Mesenteric fat pad (tissue), 1 donor: ENCODE measurements around the gene APOL1. TPM values are rescaled to one million over a fixed set of nuclear protein-coding genes. Genes with fewer than 3 reads are reported as not detected.
A peak's percentile ranks its signal among the peaks of the same experiment; 100 is the strongest.
"Not testable (repeated sequence)": the region's sequence is repeated elsewhere in the genome, so short reads cannot be mapped to it uniquely, and the experiment has no call there.

Experiments used
- DNase-seq: peaks from one replicate; pipeline ENCODE4 v3.0.0-alpha.2; 2020; ENCODE audit warnings: low spot score
- total RNA-seq: library from RNA; stranded (reverse); fragmentation: NEBNext Ultra II Directional; extraction: Animal tissue kit (Norgen Biotek cat#: 25700); gene quantifications from one replicate; pipeline ENCODE4 v1.2.1, GENCODE V29; 2021
- donor health status: DM: yes; HTN: yes; CAD: no.

APOL1 gene
- total RNA-seq, 1 donor from 2014 or later, result 82.3 TPM

DNA sequence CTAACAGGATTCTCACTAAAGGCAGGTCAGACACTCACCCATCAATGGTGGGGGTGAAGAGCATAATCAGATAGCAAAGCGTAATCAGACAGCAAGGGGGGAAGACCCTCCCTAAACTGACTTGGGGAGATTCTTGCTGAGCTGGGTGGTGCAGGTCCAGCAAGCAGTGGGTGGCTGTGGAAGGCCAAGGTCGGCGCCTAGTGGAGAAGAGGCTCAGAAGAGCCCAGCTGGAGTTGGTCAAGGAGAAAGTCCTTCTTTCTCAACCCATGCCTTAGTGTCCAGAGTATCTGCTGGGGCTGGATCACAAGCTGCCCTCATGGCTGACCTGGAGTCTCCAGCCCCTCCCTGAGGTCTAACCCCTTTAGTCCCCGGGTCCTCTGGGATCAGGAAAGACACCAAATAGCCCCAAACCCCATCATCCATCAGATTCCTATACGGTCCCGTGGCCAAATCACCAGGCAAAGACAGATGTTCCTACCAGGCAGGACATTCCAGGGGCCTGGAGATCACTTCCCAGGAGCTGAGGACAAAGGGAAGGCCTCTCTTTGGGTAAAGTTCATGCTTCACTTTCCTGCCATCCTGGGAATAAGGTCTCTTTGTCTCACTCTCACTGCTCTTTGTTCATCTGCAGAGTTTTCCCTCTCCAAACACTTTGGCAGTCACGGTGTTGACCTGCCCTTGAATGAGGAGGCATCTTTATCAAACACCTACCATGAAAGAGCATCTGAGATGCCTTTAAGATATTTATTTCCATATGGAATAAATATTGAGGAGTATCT lies 11.1 kb downstream of the APOL1 start:
- not testable (repeated sequence) for DNase-seq

DNA sequence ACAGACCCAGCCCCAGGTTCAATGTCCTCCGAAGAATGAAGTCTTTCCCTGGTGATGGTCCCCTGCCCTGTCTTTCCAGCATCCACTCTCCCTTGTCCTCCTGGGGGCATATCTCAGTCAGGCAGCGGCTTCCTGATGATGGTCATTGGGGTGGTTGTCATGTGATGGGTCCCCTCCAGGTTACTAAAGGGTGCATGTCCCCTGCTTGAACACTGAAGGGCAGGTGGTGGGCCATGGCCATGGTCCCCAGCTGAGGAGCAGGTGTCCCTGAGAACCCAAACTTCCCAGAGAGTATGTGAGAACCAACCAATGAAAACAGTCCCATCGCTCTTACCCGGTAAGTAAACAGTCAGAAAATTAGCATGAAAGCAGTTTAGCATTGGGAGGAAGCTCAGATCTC lies 14.1 kb downstream of the APOL1 start:
- peak; percentile 57 for DNase-seq

DNA sequence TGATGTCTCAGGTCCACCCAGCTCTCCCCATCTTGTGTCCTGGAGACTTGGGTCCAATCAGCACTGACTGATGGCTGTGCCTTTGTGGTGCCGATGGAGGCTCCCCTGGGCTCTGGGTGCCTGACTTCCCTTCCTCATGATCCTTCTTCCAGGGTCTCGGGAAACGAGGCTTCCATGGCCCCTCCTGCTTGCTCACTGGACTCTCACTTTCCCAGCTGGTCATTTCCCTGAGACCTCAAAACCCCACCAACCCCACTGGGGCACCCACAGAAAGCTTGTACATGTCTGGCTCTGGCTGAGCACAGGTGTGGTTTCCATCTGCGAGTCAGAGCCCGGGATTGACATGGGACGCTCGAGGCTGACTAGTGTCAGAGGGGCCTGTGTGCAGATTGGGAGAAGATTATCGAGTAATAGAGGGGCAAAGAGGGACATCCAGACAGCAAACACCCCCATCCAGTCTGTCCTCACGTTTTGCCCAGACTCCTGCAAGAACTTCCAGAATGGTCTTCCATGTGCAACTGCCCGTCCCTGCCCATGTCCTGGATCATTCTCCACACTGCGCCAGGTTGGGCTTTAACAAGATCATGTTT lies 15.1 kb downstream of the APOL1 start:
- peak; percentile 41 for DNase-seq

DNA sequence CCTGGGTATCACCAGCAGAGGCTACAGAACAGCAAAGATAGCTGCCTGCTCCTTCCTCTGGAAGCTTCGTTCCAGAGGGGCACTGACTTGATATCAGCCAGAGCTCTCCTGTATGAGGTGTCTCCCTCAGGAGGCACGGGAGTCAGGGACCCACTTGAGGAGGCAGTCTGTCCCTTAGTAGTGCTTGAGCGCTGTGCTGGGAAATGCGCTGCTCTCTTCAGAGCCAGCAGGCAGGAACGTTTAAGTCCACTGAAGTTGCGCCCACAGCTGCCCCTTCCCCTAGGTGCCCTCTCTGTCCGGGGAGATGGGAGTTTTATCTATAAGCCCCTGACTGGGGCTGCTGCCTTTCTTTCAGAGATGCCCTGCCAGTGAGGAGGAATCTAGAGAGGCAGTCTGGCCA lies 18.3 kb downstream of the APOL1 start:
- DNase-seq, result not testable (repeated sequence)

DNA sequence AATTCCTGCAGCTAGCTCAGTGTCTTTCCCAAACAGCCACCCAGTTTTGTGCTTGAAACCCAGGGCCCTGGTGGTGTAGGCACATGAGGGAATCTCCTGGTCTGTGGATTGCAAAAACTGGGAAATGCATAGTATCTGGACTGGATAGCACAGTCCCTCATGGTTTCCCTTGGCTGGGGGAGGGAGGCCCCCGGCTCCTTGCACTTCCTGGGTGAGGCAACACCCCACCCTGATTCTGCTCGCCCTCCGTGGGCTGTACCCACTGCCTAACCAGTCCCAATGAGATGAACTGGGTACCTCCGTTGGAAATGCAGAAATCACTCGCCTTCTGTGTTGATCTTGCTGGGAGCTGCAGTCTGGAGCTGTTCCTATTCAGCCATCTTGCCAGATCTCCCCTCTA lies 19.0 kb downstream of the APOL1 start:
- DNase-seq, result peak; percentile 55

DNA sequence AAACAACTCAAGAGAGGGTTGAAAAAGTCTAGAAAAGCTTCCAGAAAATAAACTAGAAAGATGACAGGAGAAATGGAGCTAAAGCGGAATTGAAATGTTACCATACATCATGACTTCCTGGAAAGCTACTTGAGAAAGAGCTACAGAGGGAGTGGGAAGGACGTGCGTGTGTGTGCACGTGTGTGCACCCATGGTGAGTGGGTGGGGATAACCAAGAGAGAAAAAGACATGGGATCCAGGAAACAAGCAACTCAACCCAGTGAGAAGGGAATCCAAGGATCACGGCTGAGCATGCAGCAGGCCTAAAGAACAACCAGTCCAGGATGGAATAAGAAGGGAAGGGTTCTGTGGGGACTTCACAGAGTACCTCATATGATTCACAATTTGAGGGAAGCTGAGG lies 21.6 kb downstream of the APOL1 start:
- DNase-seq, result no peak

DNA sequence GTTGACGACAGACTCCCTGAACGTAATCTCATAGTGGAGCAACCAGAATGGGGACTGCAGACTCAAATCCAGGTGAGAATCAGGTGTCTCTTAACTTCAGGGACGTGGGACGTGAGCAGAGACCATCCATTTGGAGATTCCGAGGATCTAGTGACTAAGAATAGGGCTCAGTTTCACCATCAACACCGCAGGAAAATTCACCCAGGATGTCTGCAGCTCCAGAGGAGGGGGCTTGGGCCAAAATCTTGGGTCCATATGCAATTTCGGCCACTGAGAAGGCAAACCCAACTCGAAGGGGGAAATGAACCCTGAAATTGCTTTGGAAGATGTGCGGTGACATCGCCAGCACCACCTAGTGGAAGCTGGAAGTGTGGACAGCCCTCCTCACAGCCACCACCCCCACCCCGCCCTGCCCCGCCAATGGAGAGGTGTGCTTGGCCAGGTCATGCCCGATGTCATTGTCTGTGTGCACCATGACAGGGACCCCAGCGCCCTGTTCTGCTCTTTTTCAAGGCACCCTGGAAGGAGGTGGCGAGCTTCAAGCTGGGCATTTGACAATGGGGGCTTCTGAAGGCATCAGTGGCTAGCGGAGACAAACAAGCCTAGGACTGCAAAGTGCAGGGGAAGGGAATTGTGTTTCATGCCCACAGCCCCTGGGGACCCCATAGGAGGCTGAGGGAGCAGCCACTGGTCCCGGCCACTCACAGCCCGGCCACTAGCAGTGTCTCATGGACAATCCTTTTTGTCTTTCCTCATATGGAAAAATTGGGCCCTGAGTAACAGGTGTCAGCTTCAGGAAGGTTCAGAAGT lies 24.8 kb downstream of the APOL1 start:
- no peak for DNase-seq

DNA sequence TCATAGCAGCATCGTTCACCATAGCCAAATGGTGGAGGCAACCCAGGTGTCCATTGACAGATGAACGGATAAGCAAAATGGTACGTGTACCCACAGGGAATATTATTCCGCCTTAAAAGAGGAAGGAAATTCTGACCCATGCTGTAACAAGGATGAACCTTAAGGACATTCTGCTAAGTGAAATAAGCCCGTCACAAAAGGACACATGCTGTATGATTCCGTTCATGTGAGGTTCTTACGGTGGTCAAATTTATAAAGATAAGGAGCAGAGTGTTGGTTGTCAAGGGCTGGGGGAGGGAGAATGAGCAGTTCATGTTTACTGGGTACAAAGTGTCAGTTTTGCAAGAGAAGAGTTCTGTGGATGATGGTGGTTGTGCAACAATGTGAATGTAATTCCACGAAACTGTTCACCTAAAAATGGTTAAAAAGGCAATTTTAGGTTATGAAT lies 26.3 kb downstream of the APOL1 start:
- DNase-seq, result no peak

DNA sequence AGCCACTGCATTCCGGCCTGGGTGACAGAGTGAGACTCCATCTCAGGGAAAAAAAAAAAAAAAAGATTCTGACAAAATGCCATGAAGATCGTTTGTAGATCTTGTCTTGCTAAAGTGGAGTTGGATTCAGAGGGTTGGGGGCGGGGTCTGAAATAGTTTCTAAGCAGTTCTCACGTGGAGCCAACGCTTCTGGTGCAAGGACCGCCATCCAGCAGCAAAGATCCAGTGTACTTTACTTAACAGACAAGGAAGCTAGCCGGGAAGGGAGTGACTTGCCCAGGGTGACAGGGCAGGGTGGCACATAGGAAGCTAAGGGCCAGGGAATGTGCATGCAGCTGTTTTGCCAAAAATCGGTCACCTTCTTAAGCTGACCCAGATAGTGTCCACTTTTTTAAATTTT lies 27.4 kb downstream of the APOL1 start:
- DNase-seq, result no peak

DNA sequence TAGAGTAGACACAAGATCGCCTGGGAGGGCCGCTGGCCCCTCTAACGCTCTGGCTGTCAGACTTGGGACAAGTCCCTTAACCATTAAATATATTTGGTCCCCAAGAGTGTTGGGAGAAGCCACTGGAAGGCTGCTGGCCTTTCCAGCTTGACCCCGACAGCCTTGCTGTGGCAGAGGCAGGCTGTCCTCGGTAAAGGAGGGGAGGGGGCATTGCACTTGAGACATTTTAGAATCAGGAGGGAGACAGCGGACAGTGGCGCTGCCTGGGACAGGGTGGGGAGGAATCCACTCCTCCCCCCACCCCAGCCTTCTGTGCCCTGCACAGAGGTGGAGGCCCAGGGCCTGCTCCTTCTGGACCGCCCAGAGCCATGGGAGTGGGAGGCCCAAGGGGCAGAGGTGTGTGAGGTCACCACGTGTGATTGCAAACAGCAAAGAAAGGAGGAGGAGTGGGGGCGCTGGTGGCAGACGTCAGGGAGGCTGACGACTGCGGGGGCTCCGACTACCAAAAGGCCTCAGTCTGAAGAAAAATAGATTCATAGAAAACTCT lies 28.9 kb downstream of the APOL1 start:
- DNase-seq, result no peak

DNA sequence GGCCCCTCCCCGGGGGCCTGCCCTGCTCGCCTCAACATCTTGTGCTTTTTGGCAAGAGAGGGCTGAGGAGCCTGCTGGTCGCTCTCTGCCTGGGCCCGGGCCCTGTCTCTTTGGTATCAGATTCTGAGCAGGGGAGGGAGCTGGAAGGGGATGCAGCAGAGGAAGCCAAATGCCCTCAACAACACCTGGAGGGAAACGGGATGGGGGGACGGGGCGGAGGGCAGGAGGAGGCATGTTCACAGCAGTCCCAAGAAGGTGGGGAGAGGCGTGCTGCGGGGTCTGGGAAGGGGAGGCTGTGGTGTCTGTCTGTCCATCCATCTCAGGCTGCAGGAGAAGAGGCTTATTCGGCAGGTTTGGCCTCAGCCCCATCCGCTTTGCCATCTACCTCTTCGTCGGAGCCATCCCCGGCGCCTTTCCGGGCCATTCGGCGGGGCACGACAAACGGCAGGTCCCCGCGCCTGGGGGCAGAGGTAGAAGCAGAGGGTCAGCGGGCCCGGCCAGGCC lies 29.4 kb downstream of the APOL1 start:
- no peak for DNase-seq

DNA sequence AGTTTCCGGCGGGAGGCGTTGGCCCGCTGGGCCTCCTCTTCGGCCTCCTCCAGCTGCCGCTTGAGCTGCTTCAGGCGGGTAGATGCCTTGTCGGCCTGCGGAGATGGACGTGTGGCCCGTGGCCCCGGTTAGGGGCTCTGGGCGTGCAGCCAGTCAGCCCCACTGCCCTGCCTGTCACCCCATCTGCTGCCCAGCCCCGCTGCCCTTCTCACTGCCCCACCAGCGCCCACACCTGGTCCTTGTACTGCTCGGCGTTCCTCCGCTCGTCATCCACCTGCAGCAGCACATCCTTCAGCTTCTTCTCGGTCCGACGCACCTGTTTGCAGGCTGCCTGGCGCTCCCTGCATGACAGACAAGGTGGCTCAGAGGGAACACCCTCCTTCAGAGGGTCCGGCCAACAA lies 31.2 kb downstream of the APOL1 start:
- no peak for DNase-seq

DNA sequence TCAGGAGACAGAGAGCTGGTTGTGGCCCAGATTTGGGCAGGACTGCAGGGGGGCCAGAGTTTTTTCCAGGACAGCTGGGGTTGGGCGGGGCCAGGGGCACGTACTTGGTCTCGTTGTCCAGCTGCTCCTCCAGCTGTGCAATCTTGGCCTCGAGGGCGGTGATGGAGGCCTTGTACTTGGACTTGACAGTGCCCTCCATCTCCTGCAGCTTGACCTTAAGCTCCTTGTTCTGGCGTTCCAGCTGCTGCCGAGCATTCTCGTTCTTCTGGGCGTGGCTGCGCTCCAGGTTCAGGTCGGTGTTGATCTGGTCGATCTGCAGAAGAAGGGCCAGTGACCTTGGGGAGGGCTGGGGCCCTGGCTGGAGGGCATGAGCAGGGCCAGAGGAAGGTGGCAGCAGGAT lies 32.1 kb downstream of the APOL1 start:
- no peak for DNase-seq

DNA sequence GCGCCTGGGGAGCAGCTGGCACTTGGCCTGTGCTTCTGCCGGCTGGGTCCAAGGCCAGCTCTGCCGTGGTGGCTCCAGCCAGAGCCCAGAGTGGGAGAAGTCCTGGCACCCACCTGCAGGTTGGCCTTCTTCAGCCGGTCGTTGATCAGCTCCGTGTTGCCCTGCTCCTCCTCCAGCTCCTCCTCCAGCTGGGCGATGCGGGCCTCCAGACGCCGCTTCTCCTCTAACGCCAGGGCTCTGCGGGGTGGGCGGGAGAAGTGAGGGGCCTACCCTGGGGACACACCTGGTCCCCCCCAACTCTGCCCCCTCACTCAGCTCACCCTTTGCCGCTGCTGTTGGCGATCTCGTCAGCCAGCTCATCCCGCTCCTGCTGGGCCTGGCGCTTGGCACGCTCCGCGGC lies 32.6 kb downstream of the APOL1 start:
- DNase-seq, result no peak

DNA sequence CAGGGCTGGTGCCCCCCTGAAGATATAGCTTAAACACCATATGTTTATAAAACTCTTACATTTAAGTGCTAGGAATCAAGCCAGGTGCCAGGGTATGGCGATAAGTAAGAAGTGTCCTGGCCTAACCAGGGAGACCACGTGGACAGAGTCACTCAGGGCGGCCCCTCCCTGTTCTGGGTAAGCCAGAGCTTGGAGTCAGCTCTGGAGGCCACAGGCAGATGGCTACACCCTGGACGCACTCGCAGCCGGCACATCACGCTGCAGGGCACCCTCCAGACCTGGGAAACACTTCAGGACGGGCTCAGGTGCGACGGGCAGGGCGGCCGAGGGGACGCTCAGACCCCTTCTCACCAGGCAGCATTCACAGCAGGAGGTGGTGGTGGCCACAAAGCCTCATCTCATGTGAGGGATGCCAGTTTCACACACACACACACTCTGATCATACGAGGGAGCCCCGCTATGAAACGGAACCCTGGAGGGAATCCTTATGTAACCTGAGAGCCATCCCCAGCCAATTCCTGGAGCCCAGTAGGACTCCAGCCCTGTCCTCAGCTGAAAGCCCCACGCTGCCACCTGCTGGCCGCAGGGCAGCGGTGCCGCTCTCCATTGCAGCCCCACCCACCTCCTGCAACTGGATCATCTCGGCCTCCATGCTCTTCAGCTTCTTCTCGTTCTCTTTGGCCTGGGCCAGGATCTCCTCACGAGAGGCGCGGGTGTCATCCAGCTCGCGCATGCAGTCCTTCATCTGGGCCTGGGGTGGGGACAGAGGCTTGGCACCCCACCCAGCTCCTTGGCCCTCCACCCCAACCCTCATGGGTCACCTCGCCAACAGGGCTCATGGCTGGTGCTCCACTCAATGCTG lies 33.4 kb downstream of the APOL1 start:
- DNase-seq, result no peak

DNA sequence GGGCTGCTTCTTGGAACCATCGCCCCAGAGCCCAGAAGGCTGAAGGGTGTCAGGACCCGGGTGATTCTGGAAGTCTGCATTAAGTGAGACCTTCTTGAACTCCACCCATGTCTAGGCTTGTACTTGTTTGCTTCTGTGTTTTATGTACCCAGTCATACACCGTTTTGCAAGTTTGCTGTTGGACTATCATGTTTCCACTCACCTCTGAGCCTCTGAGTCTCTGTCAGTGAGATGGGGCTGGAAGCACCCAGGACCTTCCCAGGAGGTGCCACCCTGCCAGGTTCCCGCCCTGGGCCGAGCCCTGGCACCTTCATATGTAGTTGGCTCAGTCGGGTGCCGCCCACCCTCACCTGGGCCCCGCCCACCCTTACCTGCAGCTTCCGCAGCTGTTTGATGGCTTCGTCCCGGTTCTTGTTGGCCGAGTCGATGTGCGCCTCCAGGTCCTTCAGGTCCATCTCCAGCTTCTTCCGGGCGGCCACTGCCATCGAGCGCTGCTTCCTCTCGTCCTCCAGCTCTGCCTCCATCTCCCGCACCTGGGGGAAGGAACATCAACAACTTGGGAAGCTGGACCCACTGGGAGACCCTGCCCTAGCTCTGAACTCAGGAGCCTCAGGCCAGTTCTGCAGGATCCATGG lies 35.1 kb downstream of the APOL1 start:
- DNase-seq, result no peak

DNA sequence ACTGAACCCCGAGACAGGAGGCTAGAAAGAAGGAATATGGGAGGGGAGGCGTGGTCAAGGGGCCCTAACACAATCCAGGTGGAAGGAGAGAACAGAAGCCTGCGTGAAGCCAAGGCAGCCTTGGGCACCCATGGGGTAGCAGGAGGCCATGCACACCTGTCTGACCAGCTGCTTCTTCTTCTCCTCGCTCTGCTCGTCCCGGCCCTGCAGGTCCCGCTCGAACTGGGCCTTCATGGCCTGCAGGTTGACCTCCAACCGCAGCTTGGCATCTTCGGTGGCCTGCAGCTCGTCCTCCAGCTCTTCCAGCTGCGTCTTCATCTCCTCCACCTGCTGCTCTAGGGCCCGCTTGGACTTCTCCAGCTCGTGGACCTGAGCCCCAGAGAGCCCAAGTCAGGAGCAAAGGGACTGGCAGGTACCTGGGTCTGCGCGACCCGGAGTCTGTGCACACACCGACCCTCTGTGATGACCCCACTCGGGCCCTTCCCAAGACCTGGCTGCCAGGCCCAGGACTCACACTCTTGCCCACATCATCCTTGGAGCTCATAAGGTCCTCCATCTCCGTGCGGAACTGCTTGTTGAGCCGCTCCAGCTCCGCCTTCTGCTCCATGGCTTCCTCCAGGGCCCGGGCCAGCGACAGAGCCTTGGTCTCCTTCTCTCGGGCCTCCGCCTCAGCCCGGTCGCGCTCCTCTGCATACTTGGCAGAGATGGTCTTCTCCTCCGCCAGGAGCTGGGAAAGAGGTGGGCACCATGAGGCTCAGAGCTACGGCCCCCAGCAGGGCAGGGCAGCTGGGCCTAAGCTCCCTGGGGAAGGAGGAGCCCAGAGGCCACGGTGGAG lies 35.9 kb downstream of the APOL1 start:
- no peak for DNase-seq

DNA sequence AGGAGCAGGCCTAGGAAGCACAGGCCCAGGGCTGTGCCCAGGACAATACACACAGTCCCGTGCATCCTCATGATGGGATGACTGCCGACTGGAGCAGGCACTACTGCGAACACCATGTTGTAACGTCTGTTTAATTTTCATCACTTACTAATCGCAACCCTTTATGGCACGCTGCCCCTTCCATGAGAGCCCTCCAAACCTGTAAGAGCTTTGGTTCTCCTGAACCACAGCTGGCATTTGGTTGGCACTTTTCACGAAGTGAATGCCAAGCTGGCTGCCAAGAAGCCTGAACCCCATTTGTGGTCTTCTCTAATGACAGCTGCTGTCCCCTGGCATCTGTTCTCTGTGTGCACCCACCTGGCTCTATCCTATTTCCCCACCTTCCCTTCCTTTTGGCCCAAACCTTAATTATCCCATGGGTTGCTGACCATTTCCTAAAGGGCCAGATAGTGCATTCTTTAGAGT lies 36.5 kb downstream of the APOL1 start:
- no peak for DNase-seq

DNA sequence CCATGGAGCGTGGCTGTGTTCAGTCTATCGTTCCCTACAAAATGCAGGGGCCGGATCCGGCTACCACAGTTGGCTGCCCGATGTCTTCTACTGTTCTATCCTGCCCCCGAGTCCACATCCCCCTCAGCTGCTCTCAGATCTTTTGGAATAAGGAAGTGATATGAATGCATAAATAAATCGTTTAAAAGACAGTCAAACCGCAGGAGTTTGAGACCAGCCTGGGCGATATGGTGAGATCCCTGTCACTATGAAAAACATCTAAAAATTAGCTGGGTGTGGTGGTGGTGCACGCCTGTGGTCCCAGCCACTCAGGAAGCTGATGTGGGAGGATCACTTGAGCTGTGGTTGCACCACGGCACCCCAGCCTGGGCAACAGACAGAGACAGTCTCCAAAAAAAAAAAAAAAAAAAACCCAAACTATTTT lies 37.0 kb downstream of the APOL1 start:
- DNase-seq, result not testable (repeated sequence)
